HG03060 (cell line): ENCODE data around the gene TM4SF1.
"Not testable (repeated sequence)": the region's sequence is repeated elsewhere in the genome, so short reads cannot be mapped to it uniquely, and the experiment has no call there.

Source experiments
- ATAC-seq: cut with Tn5 transposase; IDR thresholded peaks from one replicate; pipeline ENCODE4 v1.9.1; 2021; ENCODE audit warnings: low read depth, moderate number of reproducible peaks; ENCODE audit not compliant: unreplicated experiment

The TM4SF1 gene

DNA sequence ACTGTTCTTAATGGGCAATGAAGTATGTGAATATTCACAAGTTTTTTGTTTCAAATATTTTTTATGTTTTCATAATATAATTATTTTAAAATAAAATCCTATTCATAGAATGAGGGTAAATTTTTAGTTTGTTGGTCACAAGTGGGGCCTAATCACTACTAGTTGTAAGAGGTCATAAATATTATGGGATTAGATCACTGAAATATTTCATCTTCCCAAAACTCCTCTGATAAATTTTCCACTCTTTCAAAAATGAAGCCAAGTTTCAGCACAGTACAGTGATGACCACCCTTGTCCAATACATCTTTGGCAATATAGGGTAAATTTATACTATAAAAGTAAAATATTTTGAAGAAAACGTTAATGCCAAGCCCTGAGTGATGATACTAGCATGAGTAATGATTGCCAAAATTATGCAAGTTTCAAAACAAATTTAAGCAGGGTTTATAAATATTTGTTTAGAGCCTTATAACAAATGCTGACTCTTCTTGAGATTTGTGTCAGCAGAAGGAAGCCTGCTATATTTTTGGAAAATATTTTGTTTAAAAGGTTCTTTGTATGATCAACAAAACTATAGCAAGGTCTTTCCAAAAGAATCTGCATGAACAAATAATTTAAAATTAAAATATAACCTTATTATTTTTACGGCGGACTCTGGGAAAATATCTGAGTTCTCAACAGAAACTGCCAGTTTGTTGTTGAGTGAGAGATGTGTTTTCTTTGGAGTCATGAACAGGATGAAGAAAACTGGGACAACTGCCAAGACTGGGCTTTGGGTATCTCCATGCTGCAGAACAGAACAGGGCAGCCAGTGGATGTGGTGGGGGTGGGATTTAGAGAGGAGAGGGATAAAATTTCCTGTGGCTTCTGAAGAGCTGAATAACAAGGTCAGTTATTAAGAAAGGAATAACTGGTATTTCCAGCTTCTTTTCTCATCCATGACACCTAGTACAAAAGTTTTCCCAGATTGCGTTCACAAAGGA is 17.9 kb upstream of the TM4SF1 start:
- no peak for ATAC-seq

DNA sequence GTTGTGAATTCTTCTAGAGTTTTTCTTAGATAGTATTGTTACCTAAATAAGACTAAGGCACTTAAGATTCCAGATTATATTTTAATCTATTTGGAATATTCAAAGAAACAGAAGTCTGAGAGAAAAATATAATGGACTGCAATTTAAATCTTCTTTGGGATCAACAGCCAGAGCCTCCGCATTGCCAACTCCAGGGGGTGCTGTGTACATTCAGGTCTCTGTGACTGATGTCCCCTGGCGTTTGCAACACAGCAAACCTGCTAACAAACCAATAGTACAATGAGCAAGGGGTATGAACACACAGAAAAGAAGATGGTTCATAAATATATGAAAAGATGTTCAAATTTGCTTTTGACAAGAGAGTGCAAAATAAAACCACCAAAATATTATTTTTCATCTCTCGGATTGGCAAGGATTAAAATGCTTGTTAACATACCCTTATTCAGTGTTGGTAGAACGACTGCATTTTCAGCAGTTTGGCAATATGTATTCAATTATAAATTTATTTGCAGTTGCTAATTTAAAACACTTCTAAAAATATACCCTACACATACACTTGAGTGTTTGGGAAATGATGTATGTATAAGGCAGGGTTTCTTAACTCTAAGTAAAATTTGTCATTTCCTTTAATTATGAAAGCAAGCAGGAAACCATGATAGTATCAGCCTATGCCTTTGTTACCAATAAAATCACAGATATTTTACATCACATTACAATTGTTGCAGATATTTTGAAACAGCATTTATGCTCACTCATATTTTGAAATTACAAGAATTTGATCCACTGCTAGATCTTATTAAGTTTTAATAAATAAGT is 16.1 kb upstream of the TM4SF1 start:
- no peak for ATAC-seq

DNA sequence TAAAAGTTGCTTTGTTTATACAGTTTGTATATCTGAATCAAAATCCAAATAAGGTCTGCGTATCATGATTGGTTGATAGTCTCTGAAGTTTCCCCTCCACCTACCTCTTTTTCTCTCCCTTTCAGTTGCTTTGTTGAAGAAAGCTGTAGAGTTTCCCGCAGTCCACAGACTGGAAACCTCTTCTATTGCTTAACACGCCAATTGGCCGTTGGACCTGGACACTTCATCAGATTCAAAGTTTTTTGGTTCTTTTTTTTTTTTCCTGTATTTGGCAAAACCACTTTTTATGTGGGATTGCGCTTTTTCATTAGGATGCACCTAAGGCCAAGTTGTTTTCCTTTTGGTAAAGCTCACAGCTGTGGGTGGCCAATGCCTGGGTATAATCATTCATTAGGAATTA is 14.5 kb upstream of the TM4SF1 start:
- ATAC-seq, result no peak

DNA sequence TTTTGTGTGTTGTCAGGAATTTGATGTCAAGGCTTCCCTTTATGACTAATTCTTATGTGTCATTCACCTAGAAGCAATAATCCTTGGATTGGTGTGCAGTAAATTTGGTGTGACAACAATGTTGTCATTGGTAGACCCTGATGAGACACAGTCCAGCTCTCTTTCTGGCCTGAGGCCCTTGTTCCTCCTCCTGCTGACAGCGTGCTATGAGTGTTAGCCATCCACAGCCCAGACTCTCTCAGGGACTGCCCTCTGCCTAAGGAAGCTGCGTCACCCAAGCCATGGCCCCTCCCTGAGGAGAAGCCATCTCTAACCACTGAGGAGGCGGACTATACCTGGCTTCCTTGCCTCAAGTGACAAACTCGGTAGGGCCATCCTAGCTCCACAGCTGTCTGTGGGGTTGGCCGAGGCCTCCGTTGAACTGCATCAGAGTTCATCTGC is 13.3 kb upstream of the TM4SF1 start:
- no peak for ATAC-seq

DNA sequence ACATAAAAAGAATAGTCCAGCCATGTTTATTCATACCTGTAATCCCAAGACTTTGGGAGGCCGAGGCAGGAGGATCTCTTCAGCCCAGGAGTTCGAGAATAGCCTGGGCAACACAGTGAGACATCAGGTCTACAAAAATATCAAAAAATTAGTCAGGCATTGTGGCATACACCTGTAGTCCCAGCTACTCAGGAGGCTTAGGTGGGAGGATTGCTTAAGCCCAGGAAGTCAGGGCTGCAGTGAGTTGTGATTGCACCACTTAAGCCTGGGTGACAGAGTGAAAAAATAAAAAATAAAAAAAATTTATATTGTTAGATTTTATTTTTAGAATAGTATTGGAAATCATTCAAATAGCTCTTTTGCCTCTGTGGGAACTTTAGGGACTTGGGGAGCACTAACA is 12.8 kb upstream of the TM4SF1 start:
- no peak for ATAC-seq

DNA sequence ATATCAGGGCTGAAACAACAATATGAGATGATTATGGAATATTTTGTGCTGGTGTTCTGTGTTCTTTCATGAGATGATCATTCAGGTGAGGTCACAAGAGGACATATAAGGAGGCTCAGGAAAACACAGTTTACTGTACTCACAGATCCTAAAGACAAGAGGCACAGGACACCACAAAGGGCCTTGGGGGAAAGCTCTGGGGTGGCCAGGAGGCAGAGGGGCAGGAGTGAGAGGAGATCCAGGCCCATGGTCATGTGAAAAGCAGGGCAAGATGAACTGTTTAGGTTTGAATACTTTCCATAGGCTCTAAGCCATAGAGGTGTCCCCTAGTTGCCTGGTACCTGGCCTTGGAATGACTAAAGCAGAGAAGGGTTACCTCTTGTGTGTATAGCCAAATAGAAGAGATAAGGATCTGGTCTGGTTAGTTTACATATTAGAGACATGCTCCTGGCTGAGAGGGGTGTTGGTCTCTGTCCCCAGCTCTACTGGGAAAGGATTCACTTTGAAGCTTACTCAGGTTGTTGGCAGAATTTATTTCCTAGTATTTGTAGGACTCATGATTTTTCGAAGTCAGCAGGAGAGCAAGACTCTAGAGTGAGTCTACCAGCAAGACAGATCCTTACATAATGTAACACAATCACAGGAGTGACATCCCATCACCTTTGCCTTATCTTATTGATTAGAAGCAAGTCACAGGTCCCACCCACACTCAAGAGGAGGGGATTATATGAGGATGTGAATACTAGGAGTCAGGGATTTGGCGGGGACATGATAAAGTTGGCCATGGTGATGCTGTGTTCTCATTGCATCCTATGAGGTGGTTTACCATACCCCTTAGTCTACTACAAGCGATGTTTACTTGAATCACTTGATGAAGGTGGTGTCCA is 11.3 kb upstream of the TM4SF1 start:
- no peak for ATAC-seq

DNA sequence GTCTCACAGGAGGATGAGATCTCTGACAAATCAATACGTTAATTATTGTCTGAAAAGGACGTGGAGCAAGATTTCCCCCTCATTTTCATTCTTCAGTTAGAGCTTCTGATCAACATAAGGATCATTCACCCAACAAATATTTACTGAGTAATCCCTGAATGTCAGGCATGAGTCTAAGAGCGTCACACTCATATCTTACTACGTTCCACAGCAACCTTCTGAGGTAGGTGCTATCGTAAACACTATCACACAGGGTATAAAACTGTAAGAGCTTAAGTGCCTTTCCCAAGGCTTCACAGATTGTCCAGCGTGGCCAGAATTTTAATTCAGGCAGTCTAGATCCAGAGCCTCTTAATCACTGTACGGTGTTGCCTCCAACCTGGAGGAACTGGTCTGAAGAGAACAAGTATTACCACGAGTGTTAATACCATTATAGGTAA is 10.6 kb upstream of the TM4SF1 start:
- ATAC-seq, result no peak

DNA sequence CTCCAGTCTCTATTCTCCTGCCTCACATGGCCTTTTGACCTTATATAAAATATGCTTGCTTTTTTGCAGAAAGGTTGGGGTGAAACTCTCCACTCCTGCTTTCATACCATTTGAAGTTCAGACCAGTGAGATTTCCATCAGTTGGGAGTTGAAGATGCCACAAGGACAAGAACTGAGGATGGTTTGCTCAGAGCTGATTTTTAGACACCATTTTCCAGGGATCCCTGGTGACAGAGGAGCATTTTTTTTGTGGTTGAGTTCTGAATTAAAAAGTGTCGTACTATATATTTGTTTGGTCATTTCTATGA is 8.8 kb upstream of the TM4SF1 start:
- no peak for ATAC-seq

DNA sequence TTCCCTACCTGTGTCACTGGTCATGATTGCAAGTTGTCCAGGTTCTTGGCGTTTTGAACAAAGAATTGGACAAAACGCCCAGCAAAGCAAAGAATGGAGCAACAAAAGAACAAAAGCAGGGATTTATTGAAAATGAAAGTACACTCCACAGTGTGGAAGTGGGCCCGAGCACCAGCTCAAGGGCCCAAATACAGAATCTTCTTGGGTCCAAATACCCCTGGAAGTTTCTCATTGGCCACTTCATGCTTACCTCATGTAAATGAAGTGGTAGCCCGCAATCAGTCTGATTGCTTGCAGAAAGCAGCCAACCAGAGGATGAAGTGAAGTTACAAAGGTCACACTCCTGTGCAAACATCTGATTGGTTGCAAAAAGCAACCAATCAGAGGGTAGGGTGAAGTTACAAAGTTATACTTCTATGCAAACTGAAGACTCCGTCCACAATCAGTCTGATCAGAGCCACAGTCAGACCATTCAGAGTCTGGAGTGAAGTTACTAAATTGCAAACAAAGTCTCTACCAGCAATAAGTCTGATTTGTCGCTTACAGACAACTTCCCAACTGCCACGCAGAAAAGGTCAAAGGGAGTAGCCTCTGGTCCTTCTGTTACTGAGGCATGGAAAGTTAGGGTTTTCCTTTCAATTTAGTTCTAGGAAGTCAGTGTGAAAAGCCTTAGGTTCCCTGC is 8.3 kb upstream of the TM4SF1 start:
- no peak for ATAC-seq

DNA sequence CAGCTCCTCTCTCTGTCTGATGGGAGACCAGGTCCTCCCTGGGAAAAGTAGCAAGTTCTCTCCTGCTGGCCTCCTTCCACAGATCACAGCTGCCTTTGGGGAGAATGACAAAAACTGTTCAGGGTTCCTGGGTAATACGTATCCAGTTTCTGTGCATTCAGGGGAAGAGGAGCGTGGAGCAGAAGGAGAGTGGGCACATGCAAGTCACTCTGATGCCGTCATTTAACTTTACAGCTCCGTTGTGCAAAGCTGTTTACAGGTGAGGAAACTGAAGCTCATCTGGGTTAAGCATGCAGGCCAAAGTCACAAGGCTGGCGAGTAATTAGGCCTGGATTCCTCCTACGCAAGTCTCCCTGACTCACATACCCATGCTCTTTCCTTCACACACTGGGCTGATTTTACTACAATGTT is 7.5 kb upstream of the TM4SF1 start:
- ATAC-seq, result no peak

DNA sequence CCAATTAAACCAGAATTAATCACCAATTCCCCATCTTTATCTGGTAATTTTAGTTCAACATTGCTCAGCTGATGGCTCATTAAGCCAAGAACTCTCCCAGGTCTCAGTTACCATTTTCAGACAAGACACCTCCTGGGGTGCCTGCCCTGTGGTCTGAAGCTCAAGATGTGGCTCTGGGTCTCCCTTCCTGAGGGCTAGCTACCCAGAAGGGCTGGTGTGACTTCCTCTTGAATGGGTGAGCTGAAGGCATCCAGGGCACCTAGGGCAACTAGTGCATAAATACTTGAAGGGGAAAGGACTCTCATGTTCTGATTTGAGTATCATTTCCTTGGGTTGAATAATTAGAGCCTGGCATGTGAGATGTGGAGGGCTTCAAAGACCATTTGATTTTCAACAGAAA is 6.7 kb upstream of the TM4SF1 start:
- no peak for ATAC-seq

DNA sequence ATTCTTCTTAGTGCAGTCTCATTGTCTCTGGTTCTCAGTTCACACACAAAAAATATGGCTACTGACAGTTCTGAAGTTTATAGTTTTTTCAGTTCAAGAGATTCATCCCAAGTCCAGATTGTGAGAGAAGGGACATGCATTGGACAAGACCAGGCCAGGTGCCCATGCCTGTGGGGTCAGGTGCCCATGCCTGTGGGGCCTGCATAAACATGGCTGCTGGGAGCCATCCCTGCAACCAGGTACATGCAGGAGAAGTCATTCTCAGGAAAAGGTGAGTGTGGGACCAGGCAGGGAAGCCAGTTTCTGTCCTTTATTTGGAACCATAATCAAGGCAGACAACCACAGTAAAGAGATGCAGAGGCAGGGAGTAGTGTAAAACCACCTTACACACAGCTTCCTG is 6.3 kb upstream of the TM4SF1 start:
- ATAC-seq, result no peak

DNA sequence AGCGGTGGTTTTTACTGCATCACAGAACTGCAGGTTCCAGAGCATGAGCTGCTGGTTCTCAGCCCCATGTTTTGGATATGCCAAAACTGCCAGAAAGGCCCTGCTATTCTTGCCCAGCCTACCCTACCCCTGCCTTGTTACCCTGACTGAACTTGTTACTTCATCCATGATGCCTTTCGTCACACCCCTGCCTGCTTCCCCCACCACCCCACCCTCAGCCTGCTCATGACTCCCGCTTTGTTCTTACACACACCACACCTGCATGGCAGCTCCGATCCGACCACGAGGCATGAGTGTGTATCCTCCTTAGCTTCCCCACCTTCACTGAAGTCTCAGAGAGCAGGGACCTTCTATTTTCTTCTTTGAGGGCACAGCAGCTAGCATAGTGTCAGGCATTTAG is 5.1 kb upstream of the TM4SF1 start:
- ATAC-seq, result no peak

DNA sequence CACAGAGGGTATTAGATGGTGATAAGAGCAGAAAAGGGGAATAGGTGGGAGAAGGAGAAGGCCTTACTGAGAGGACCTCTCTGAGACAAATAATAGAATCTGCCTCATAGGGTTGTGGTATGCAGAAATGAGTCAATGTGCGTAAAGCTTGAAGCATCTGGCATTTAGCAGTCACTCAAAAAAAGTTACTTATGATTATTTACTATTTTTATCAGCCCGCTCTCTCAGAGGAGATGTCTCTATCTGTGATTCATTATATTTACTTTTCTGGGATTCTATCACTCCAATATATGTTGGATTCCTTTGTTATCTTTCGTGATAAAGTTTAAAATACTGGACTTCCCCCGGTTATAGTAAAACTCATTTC is 4.6 kb upstream of the TM4SF1 start:
- ATAC-seq, result no peak

DNA sequence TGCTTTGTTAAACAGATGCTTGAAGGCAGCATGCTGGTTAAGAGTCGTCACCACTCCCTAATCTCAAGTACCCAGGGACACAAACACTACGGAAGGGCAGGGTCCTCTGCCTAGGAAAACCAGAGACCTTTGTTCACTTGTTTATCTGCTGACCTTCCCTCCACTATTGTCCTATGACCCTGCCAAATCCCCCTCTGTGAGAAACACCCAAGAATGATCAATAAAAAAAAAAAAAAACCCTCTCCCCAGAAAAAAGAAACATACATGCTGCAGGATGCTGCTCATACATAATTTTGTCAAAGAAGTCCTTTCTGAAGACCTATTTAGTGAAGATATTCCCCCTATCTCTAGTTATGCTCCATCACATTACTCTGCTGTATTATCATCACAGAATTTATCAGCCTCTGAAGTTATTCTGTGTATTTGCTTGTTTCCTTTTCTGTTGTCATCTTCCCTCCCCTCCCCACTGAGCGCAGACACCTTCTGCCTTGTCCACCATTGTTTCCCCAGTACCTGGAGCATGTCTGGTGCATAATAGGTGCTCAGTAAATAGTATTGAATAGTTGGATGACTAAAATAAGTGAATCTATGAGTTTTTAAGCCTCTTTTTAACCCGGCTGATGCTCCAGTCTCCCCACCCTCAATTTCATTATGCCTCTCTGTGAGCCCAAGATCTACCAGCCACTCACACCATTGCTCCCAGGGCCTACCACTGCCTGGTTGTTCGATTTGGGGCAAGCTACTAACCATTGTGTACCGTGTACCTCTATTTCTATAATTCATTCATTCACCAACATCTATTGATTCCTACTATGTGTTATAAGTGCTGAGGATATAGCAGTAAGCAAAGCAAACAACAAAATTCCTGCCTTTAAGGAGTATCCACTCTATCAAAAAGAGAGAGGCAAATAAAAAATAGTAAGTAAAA is 4.0 kb upstream of the TM4SF1 start:
- ATAC-seq, result no peak

DNA sequence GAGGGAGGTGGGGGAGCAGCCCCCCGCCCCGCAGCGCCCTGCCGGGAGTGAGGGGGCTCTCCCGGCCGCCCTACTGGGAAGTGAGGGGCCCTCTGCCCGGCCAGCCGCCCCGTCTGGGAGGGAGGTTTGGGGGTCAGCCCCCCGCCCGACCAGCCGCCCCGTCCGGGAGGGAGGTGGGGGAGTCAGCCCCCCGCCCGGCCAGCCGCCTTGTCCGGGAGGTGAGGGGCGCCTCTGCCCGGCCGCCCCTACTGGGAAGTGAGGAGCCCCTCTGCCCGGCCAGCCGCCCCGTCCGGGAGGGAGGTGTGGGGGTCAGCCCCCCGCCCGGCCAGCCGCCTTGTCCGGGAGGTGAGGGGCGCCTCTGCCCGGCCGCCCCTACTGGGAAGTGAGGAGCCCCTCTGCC is 2.8 kb upstream of the TM4SF1 start:
- not testable (repeated sequence) for ATAC-seq

DNA sequence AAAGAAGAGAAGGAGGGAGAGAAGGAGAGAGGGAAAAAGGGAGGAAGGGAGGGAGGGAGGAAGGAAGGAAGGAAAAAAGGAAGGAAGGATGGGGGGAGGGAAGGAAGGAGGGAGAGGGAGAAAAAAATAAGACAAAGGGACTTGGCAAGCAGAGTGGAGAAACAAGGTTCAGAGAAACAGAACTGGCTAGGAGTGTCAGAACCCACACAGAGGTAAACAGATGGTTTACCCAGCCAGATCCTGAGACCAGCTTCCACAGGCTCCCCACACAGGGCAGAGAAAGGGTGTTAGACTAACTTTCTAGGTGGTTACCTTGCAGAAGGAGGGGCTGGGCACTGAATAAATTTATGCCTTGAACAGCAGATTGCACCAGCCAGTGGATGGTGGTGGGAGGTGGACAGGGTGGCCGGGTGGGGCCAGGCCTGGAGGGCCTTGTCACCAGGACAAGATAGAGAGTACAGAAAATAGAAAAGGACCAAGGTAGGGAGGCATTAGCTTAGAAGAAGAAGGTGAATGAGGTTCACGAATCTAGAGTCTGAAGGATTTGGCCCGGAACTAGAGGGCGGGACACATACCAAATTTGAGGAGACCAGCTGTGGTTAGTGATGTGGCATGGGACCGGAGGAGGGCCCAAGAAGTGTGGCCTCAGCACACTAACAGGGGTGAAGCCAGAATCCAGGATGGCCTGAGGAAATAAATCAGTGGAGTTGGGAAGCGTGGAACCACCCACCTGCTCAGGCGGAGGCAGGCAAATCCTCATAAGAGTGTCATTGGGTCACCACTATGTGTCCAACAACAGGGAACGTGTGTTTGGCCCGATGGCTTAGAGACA is 1.2 kb upstream of the TM4SF1 start:
- ATAC-seq, result no peak

DNA sequence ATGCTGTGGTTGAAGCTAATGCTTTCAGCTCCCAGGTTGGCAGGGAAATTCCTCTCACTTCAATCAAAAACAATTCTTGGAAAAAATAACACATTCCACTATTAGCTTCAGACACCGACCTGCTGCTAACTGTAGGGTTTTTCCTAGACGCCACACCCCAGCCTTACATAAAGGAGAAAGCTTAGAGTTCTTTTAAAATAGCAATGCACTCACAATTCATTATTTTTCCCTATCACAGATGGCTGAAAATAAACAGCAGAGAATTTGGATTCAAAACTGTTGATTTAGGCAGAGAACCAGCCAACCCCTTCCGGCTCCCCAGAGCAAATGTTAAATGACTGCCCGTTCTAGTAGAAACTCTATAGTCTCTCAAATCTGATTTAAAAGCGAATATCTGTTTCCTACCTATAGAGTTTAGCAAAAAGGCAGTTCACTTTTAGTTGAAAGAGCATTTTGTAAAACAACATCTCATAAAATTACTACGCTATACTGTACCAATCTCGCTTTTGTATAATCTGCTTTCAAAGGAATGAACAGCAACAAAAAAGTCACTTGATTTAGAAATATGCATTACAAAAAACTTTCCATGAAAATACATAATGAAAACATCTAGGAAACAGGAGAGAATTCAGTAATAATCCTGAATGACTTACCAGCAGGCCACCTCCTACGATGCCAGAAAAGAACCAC is 586 bp downstream of the TM4SF1 start:
- ATAC-seq, result no peak
